Dendritic cell treated with granulocyte-macrophage colony-stimulating factor and Interleukin-4, amounts not matched to agents 40 ng/mL and 50 ng/mL, for 4 days (primary cell): Measurements from ENCODE around the gene PSMA6.
A peak's percentile ranks its signal among the peaks of the same experiment; 100 is the strongest.

Source experiments
- H3K27ac Mint-ChIP-seq: one replicate; pipeline ENCODE4 v1.8.0; 2022; ENCODE audit warnings: mild to moderate bottlenecking, mixed read lengths
- H3K27me3 Mint-ChIP-seq: one replicate; pipeline ENCODE4 v1.8.0; 2022; ENCODE audit warnings: mild to moderate bottlenecking, mixed read lengths
- H3K36me3 Mint-ChIP-seq: one replicate; pipeline ENCODE4 v1.8.0; 2022; ENCODE audit warnings: low read depth, mixed read lengths
- H3K4me1 Mint-ChIP-seq: one replicate; pipeline ENCODE4 v1.8.0; 2022; ENCODE audit warnings: low read depth, mixed read lengths
- H3K4me3 Mint-ChIP-seq: one replicate; pipeline ENCODE4 v1.8.0; 2022; ENCODE audit warnings: mild to moderate bottlenecking, moderate library complexity, mixed read lengths
- H3K9me3 Mint-ChIP-seq: one replicate; pipeline ENCODE4 v1.8.0; 2022; ENCODE audit warnings: mixed read lengths
- intact Hi-C: fragments of 100-400 bp; cut with micrococcal nuclease; formaldehyde crosslinking; loops from one replicate; pipeline ENCODE4 v1.15.0; 2022

The PSMA6 gene

DNA sequence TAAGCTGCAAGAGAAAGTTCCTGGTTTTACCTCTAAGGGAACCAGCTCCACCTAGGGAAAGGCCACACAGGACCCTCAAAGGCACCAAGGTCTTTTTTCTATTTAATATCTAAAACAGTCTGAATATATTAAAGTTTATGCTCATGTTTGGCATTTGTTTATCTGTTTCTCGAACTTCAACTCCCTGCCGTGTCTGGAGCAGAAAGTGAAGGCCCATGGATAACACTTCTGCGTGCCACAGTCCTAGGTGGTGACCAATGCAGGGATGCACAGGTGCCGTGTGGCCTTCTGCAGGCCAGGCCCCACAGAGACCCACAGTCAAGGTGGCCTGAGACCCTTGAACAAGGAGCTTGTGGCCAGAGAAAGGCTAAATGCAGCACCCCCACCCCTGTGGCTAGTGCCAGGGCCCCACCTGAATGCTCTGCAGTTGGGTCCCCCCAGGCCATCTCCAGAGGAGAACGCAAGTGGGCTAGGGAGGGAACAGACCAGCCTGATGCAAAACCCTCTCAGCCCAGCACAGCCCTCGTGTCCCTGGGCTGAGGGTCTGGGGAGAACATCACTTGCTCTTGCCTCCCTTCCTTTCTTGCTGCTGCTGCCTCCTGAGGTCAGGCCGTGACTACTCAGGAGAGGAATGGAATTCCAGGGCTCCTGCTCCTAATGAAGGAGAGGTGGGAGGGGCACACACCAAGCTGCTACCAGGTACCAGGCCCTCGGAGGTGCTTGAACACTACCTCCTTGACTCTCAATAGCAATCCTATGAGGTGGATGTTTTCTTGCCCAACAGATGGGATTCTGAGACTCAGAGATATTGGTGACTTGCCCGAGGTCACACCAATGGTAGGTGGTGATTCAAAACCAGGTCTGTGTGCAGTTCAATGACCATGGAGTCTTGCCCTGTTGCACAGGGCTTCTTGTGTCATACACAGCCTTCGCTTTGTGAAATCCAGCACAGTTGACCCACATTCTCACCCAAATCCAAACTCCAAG, 45.4 kb downstream of the PSMA6 start:
- H3K36me3 Mint-ChIP-seq: no peaks in the 10 kb centered on the region
- peak overlapping the region; percentile 17 for H3K4me3 Mint-ChIP-seq
- no peaks in the 10 kb centered on the region for H3K27me3 Mint-ChIP-seq
- intact Hi-C loops: no loop called here
- no peaks in the 10 kb centered on the region for H3K9me3 Mint-ChIP-seq
- H3K27ac Mint-ChIP-seq: peak overlapping the region; percentile 95
- peaks cover 87% of the 10 kb centered on the region for H3K4me1 Mint-ChIP-seq

DNA sequence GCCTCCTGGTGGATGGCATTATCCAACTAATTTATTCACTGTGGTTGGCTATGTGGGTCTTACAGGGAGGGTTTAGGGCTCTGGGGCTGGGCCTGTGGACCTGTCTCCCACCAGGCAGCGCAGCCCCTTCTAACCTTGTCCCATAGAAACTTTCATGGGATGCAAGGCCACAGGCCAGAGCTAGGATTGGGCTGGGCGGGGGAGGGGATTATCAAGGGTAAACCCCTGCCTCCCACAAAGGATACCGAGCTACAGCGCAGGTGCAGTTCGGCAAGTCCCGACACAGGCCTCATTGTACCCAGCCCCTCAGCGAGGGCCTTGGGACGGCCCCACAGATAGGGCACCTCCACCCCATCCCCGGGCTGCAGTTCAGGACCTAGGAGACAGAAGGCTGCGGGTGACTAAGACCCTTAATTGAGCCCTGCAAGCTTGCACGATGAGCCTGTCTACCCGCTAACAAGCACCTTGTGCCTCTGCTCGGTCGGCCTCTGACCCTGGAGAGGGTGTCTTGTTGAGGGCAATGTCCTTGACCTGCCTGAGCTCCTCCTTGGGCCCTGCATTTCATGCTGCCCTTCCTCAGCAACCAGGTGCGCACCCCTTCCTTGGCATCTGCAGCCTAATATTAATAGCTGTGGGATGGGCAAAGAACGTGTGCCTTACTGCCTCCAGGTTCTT, 46.7 kb downstream of the PSMA6 start:
- Mint-ChIP-seq H3K27me3 (no peaks in the 10 kb centered on the region), H3K4me3 (no peak overlapping the region), H3K4me1 (peaks cover 82% of the 10 kb centered on the region), H3K9me3 (no peaks in the 10 kb centered on the region), H3K36me3 (no peaks in the 10 kb centered on the region), H3K27ac (peak overlapping the region; percentile 97)
- intact Hi-C loops: no loop called here

DNA sequence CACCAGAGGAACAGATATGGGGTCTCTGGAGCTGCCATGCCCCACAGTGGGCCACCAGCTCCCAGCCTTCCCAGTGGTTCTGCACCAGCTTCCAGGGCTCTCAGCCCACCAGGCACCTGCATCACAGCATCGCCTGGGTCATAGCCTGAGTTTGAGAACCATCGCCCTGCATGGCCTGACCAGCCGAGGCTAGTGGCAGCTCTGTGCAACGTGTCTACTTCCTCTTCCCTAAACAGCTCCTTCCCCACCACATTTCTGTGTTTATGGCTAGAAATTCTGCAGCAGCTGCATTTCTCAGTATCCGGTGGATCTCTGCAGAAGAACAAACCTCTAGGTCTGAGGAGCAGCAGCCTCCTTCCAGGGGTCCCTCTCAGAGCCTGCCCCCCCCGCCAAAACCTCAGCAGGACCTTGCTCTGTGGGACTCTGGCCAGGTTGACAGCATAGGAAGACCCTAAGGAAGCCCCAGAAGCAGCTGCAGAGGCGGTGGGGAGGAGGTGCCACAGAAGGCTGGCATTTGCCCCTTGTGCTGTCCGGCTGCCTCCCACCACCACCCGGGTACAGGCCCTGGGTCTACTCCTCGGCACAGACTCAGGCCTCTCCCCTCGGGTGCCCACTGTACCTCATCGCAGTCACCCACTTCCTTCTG, 47.7 kb downstream of the PSMA6 start:
- intact Hi-C loops: loop anchor here (10.0 kb wide), 1 partner anchor 45 kb away; the partner anchor contains the start of gene PSMA6
- Mint-ChIP-seq H3K36me3 (no peaks in the 10 kb centered on the region), H3K27me3 (no peaks in the 10 kb centered on the region), H3K9me3 (no peaks in the 10 kb centered on the region), H3K27ac (peak overlapping the region; percentile 97), H3K4me1 (peaks cover 84% of the 10 kb centered on the region), H3K4me3 (peak overlapping the region; percentile 62)

DNA sequence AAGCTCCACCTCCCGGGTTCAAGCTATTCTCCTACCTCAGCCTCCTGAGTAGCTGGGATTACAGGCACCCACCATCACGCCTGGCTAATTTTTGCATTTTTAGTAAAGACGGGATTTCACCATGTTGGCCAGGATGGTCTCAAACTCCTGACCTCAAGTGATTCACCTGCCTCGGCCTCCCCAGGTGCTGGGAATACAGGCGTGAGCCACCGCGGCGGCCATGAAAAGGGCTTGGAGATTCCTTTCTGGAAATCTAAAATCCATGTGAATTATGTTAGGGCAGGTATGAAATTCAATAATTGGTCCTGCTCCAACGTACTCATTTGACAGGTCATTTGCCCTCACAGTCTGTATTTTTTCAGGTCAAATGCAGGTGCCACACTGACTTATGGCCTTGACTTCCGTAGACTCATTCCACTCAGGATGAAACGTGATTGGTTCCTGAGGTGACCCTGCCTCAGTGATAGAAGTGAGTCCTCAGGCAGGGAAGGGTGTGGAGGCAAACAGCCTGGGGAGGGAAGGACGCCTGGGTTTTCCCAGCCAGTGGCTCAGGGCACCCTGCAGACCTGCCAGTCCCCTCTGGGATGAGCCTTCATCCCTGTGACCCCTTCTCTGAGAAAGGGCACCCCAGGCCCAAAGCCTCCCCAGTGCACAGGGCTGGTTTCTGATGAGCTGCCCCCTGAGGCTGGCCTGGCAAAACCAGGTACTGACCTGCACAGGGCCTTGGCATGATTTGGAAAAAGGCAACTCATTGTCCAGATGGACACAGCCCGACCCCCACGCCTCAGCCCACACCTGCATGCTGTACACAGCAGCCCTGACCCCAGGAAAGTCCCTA, 48.7 kb downstream of the PSMA6 start:
- Mint-ChIP-seq H3K9me3 (no peaks in the 10 kb centered on the region), H3K27me3 (no peaks in the 10 kb centered on the region), H3K4me1 (peaks cover 83% of the 10 kb centered on the region), H3K36me3 (no peaks in the 10 kb centered on the region), H3K27ac (peak overlapping the region; percentile 97), H3K4me3 (peak overlapping the region; percentile 75)
- intact Hi-C loops: loop anchor here (1.0 to 10.0 kb wide), 2 partner anchors 11 to 46 kb away; partner anchors contain the start of gene PSMA6

- Mint-ChIP-seq H3K4me3 (peak overlapping the region; percentile 75), H3K4me1 (peaks cover 77% of the 10 kb centered on the region), H3K27ac (peak overlapping the region; percentile 97), H3K27me3 (no peaks in the 10 kb centered on the region), H3K36me3 (no peaks in the 10 kb centered on the region), H3K9me3 (no peaks in the 10 kb centered on the region)
- intact Hi-C loops: loop anchor here (1.0 to 10.0 kb wide), 2 partner anchors 11 to 47 kb away; partner anchors contain the start of gene PSMA6
These were observed 49.2 kb downstream of the PSMA6 start for GRCh38 chr14:35341454-35341750.

GRCh38 chr14:35341751-35342488, 49.7 kb downstream of the PSMA6 start:
- Mint-ChIP-seq H3K36me3 (no peaks in the 10 kb centered on the region), H3K4me3 (peak overlapping the region; percentile 75), H3K9me3 (no peaks in the 10 kb centered on the region), H3K27me3 (no peaks in the 10 kb centered on the region), H3K27ac (peak overlapping the region; percentile 97), H3K4me1 (peaks cover 72% of the 10 kb centered on the region)
- intact Hi-C loops: loop anchor here (1.0 to 10.0 kb wide), 2 partner anchors 10 to 47 kb away; partner anchors contain the start of gene PSMA6

DNA sequence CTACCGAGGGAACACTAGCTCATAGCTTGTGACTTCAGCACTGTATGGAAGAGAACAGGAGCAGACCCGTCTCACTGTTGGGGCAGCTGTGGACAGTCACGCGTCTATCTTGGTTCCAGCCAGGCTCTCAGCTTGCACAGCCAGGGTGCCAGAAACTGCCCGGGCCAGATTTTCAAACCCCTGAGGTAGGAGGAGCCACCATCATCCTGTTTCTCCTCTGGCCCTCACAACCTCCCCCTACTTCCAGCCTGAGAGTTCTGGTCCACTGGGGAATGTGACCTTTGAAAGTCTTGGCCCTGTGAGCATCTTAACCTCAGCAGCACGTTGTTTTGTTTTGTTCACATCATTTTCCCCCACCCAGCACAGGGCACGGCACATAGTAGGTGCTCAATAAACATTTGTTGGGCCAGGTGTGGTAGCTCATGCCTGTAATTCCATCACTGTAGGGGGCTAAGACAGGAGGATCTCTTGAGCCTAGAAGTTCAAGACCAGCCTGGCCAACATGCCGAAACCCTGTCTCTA, 50.4 kb downstream of the PSMA6 start:
- intact Hi-C loops: loop anchor here (10.0 kb wide), 1 partner anchor 48 kb away; the partner anchor contains the start of gene PSMA6
- Mint-ChIP-seq H3K27me3 (no peaks in the 10 kb centered on the region), H3K4me3 (peak overlapping the region; percentile 59), H3K27ac (peak overlapping the region; percentile 97), H3K36me3 (no peaks in the 10 kb centered on the region), H3K9me3 (no peaks in the 10 kb centered on the region), H3K4me1 (peaks cover 74% of the 10 kb centered on the region)

GRCh38 chr14:35343702-35344101, 51.5 kb downstream of the PSMA6 start:
- peaks cover 72% of the 10 kb centered on the region for H3K4me1 Mint-ChIP-seq
- intact Hi-C loops: loop anchor here (10.0 kb wide), 1 partner anchor 49 kb away; the partner anchor contains the start of gene PSMA6
- H3K36me3 Mint-ChIP-seq: no peaks in the 10 kb centered on the region
- peak overlapping the region; percentile 38 for H3K27ac Mint-ChIP-seq
- no peak overlapping the region for H3K4me3 Mint-ChIP-seq
- H3K9me3 Mint-ChIP-seq: no peaks in the 10 kb centered on the region
- no peaks in the 10 kb centered on the region for H3K27me3 Mint-ChIP-seq

DNA sequence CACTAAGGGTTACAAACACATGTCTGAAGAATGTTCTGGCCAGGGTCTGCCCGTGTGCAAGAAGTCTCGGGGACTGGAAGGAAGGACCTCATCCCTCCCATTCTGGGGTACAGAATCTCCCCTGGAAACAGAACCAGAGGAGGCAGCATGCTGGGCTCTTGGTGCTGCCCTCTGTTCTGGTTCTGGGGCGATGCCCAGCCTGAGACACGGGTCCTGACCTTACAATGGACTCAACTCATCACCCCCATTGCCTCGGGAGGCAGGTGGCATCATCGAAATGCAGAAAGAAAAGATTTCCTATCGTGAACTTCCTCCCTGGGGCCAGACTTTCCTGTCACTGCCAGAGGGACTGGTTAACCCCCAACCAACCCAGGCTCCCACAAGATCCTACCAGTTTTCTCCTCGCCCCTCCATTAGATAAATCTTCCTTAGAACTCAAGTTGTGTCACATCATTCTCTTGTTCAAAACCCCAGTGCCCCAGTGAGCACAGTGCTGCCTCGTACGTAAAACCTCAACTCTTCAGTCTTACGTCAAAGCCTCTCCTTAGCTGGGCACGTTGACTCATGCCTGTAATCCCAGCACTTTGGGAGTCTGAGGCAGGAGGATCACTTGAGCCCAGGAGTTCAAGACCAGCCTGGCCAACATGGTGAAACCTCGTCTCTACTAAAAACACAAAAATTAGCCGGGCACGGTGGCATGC, 52.1 kb downstream of the PSMA6 start:
- H3K36me3 Mint-ChIP-seq: no peaks in the 10 kb centered on the region
- peak overlapping the region; percentile 38 for H3K27ac Mint-ChIP-seq
- intact Hi-C loops: loop anchor here (10.0 kb wide), 1 partner anchor 49 kb away; the partner anchor contains the start of gene PSMA6
- peaks cover 67% of the 10 kb centered on the region for H3K4me1 Mint-ChIP-seq
- H3K4me3 Mint-ChIP-seq: no peak overlapping the region
- no peaks in the 10 kb centered on the region for H3K27me3 Mint-ChIP-seq
- H3K9me3 Mint-ChIP-seq: no peaks in the 10 kb centered on the region

GRCh38 chr14:35346738-35347322, 54.6 kb downstream of the PSMA6 start:
- no peaks in the 10 kb centered on the region for H3K9me3 Mint-ChIP-seq
- H3K27me3 Mint-ChIP-seq: no peaks in the 10 kb centered on the region
- no peak overlapping the region for H3K27ac Mint-ChIP-seq
- no peak overlapping the region for H3K4me3 Mint-ChIP-seq
- H3K36me3 Mint-ChIP-seq: no peaks in the 10 kb centered on the region
- intact Hi-C loops: loop anchor here (10.0 kb wide), 1 partner anchor 52 kb away; the partner anchor contains the start of gene PSMA6
- peaks cover 55% of the 10 kb centered on the region for H3K4me1 Mint-ChIP-seq

DNA sequence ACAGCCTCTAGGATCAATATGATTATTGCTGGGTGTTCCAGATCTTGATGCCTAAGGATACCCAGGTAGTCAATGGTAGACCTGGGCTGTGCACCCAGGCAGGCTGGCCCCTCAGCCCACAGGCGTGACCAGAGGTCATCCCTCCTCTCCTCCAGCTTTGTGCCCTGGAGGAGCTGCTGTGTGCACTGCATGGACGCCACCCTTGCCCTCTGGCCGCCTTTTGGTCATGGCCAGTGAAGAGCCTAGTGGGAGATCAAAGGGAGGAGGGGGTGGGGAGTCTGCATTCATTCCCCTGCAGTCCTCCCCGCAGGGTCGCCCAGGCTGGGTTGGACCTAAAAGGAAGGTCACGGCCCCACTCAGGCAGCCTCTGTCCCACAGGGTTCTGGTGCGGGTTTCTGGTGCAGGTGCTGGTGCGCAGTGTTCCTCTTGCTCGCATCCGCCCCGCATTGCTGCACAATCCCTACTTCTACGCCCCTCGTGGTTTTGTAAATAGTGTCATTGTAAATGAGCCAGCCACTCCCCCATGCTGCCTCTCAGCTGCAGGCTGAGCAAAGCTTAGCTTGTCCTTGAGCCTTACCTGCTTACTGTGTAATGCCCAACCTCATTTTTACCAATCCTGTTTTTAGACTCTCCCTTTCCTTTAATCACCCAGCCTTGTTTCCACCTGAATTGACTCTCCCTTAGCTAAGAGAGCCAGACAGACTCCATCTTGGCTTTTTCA, 55.3 kb downstream of the PSMA6 start:
- intact Hi-C loops: loop anchor here (10.0 kb wide), 1 partner anchor 53 kb away; the partner anchor contains the start of gene PSMA6
- Mint-ChIP-seq H3K9me3 (no peaks in the 10 kb centered on the region), H3K36me3 (no peaks in the 10 kb centered on the region), H3K27ac (no peak overlapping the region), H3K4me1 (peaks cover 55% of the 10 kb centered on the region), H3K4me3 (no peak overlapping the region), H3K27me3 (no peaks in the 10 kb centered on the region)
